Natural killer cell (primary cell): ENCODE measurements around the gene MAD1L1. TPM values are rescaled to one million over a fixed set of nuclear protein-coding genes. Genes with fewer than 3 reads are reported as not detected.

Experiments used
- ATAC-seq, 3 donors: fragments of 150-1000 bp in 2 of 3; fragments of 200-7000 bp in 1 of 3; cut with Tn5 transposase; 1 replicate in 1 of 3; 2 replicates in 2 of 3; pipeline ENCODE4 v1.10.0; 2021; ENCODE audit warnings: mild to moderate bottlenecking in 2 of 3, moderate library complexity in 2 of 3
- DNase-seq, 2 donors: peaks; one replicate each; pipeline versions ENCODE4 v3.0.0 to v3.0.0-alpha.2; 2013 to 2021; ENCODE audit warnings: mixed read lengths in 1 of 2
- H3K27ac ChIP-seq: one replicate; pipeline ENCODE4 v1.5.1; 2013; ENCODE audit warnings: mild to moderate bottlenecking, low read length
- H3K27me3 ChIP-seq: one replicate; pipeline ENCODE4 v1.6.1; 2013; ENCODE audit warnings: low read length; ENCODE audit not compliant: control insufficient read depth, insufficient read depth
- H3K36me3 ChIP-seq: one replicate; pipeline ENCODE4 v1.6.1; 2013; ENCODE audit warnings: low read length; ENCODE audit not compliant: control insufficient read depth, insufficient read depth
- H3K4me1 ChIP-seq: one replicate; pipeline ENCODE4 v1.6.1; 2013; ENCODE audit warnings: low read length; ENCODE audit not compliant: control insufficient read depth, insufficient read depth
- H3K4me3 ChIP-seq: one replicate; pipeline ENCODE4 v1.5.1; 2013; ENCODE audit warnings: low read length
- H3K9me3 ChIP-seq: one replicate; pipeline ENCODE4 v1.6.1; 2013; ENCODE audit warnings: low read length; ENCODE audit not compliant: control insufficient read depth, insufficient read depth
- H3K27ac Mint-ChIP-seq, 2 donors: one replicate each; pipeline ENCODE4 v1.8.0; 2022; ENCODE audit warnings: mild to moderate bottlenecking in 2 of 2, mixed read lengths in 2 of 2, moderate library complexity in 1 of 2
- H3K27me3 Mint-ChIP-seq, 2 donors: one replicate each; pipeline ENCODE4 v1.8.0; 2022; ENCODE audit warnings: low read depth in 2 of 2, mixed read lengths in 2 of 2
- H3K36me3 Mint-ChIP-seq: one replicate; pipeline ENCODE4 v1.8.0; 2022; ENCODE audit warnings: mixed read lengths
- H3K4me1 Mint-ChIP-seq, 2 donors: one replicate each; pipeline ENCODE4 v1.8.0; 2022; ENCODE audit warnings: mixed read lengths in 2 of 2
- H3K4me3 Mint-ChIP-seq: one replicate; pipeline ENCODE4 v1.8.0; 2022; ENCODE audit warnings: mild to moderate bottlenecking, moderate library complexity, mixed read lengths
- H3K9me3 Mint-ChIP-seq, 2 donors: one replicate each; pipeline ENCODE4 v1.8.0; 2022; ENCODE audit warnings: mixed read lengths in 2 of 2
- CTCF ChIP-seq: fragments of 200-600 bp; IDR thresholded peaks from one replicate; pipeline ENCODE4 v1.8.0; 2022; ENCODE audit warnings: antibody characterized with exemption
- WGBS: methylation state at CpG from one replicate; pipeline ENCODE4 v1.1.7; 2013; ENCODE audit warnings: missing lambda C conversion rate; ENCODE audit not compliant: insufficient coverage; 5-methylcytosine and 5-hydroxymethylcytosine counted together
- intact Hi-C: fragments of 100-400 bp; cut with micrococcal nuclease; formaldehyde crosslinking; loops from one replicate; pipeline ENCODE4 v1.14.2; 2022
- total RNA-seq, 4 donors: library from RNA; stranded (reverse); fragments of 120-200 nt in 1 of 4; gene quantifications; one replicate each; pipeline versions ENCODE4 v1.2.3 to v1.2.4, GENCODE V29; 2013 to 2022

MAD1L1 gene
- total RNA-seq, 3 donors from 2014 or later (not counting 1 experiment from before 2014, with no cell fraction given), result 53.6 to 81.2 (median 77.4) TPM

- Mint-ChIP-seq H3K4me3 (no peak overlapping the region), H3K9me3 (no peaks in the 10 kb centered on the region), H3K36me3 (no peaks in the 10 kb centered on the region), H3K27me3 (no peaks in the 10 kb centered on the region), H3K4me1 (peaks cover 53 to 56% of the 10 kb centered on the region in 2 donors), H3K27ac (no peak overlapping the region)
- 96% methylated on average over 7 of the region's 7 CpGs for WGBS
- Histone ChIP-seq H3K4me3 (no peak overlapping the region), H3K9me3 (no peaks in the 10 kb centered on the region), H3K27ac (no peak overlapping the region), H3K4me1 (peaks cover 30% of the 10 kb centered on the region), H3K36me3 (no peaks in the 10 kb centered on the region), H3K27me3 (no peaks in the 10 kb centered on the region)
- no peak for TF ChIP-seq CTCF
- DNase-seq (no peak), ATAC-seq (no peak)
- intact Hi-C loops, result no loop called here
Measured at GRCh38 chr7:1922870-1923236, 309.9 kb downstream of the MAD1L1 start.

GRCh38 chr7:1922071-1922869, 310.5 kb downstream of the MAD1L1 start:
- peaks cover 50 to 54% of the 10 kb centered on the region in 2 donors for H3K4me1 Mint-ChIP-seq
- DNase-seq (peak in 1 of 2 donors; percentile 62), ATAC-seq (peak in 1 of 3 donors; percentile 20)
- H3K36me3 Mint-ChIP-seq, result no peaks in the 10 kb centered on the region
- H3K27me3 Mint-ChIP-seq, result no peaks in the 10 kb centered on the region
- TF ChIP-seq CTCF, result no peak
- H3K27ac Mint-ChIP-seq, result no peak overlapping the region
- Histone ChIP-seq H3K36me3 (no peaks in the 10 kb centered on the region), H3K27ac (no peak overlapping the region), H3K4me3 (no peak overlapping the region), H3K4me1 (peaks cover 30% of the 10 kb centered on the region), H3K9me3 (no peaks in the 10 kb centered on the region), H3K27me3 (no peaks in the 10 kb centered on the region)
- intact Hi-C loops, result no loop called here
- H3K4me3 Mint-ChIP-seq, result peak overlapping the region; percentile 53
- 85% methylated on average over 42 of the region's 42 CpGs for WGBS
- H3K9me3 Mint-ChIP-seq, result no peaks in the 10 kb centered on the region

- intact Hi-C loops, result no loop called here
- H3K9me3 Mint-ChIP-seq, result no peaks in the 10 kb centered on the region
- 78% methylated on average over 16 of the region's 16 CpGs for WGBS
- H3K4me3 ChIP-seq, result no peak overlapping the region
- peak overlapping the region in 1 of 2 donors; percentile 82 for H3K27ac Mint-ChIP-seq
- H3K27ac ChIP-seq, result no peak overlapping the region
- peak overlapping the region; percentile 95 for H3K4me3 Mint-ChIP-seq
- no peak for TF ChIP-seq CTCF
- DNase-seq (no peak), ATAC-seq (no peak)
- no peaks in the 10 kb centered on the region for H3K9me3 ChIP-seq
- H3K27me3 Mint-ChIP-seq, result no peaks in the 10 kb centered on the region
- peaks cover 30% of the 10 kb centered on the region for H3K4me1 ChIP-seq
- no peaks in the 10 kb centered on the region for H3K36me3 ChIP-seq
- peaks cover 42 to 54% of the 10 kb centered on the region in 2 donors for H3K4me1 Mint-ChIP-seq
- H3K27me3 ChIP-seq, result no peaks in the 10 kb centered on the region
- no peaks in the 10 kb centered on the region for H3K36me3 Mint-ChIP-seq
Measured at GRCh38 chr7:1920881-1921280, 311.9 kb downstream of the MAD1L1 start.
